Right atrium auricular region (tissue), 2 donors: ENCODE data around the gene PLCH1. TPM values are rescaled to one million over a fixed set of nuclear protein-coding genes. Genes with fewer than 3 reads are reported as not detected.
A peak's percentile ranks its signal among the peaks of the same experiment; 100 is the strongest.

Experiments used
- DNase-seq: peaks from one replicate; pipeline ENCODE4 v3.0.0-alpha.2; 2019; ENCODE audit warnings: low spot score
- H3K27ac ChIP-seq, 2 donors: fragments of 200-600 bp; sonication (generic); 1 replicate in 1 of 2; 2 replicates in 1 of 2; pipeline ENCODE4 v1.5.1; 2016 to 2019
- H3K27me3 ChIP-seq, 2 donors: fragments of 200-600 bp; sonication (generic); one replicate each; pipeline versions ENCODE4 v1.5.1 to v1.6.0; 2017 to 2019
- H3K36me3 ChIP-seq: fragments of 200-600 bp; sonication (generic); one replicate; pipeline ENCODE4 v1.5.1; 2016
- H3K4me1 ChIP-seq, 2 donors: fragments of 200-600 bp; sonication (generic); one replicate each; pipeline versions ENCODE4 v1.5.1 to v1.6.0; 2017 to 2019
- H3K4me3 ChIP-seq, 2 donors: fragments of 200-600 bp; sonication (generic); 1 replicate in 1 of 2; 2 replicates in 1 of 2; pipeline ENCODE4 v1.5.1; 2017 to 2019; ENCODE audit warnings: mild to moderate bottlenecking in 1 of 2, moderate library complexity in 1 of 2
- H3K9me3 ChIP-seq, 2 donors: fragments of 200-600 bp; sonication (generic); one replicate each; pipeline ENCODE4 v1.5.1; 2019
- total RNA-seq, 2 donors: library from RNA; depleted of rRNA; stranded (reverse); fragments of >200 nt; gene quantifications; one replicate each; pipeline ENCODE4 v1.1.0, GENCODE V29; 2016
- TF ChIP-seq, protein P1 (sequence below), 2 donors: fragments of 200-600 bp; sonication (generic); IDR thresholded peaks; one replicate each; pipeline ENCODE4 v1.5.1; 2019; ENCODE audit warnings: antibody characterized with exemption in 2 of 2

PLCH1 gene
- total RNA-seq, 2 donors from 2014 or later: 1.4 to 1.5 TPM

DNA sequence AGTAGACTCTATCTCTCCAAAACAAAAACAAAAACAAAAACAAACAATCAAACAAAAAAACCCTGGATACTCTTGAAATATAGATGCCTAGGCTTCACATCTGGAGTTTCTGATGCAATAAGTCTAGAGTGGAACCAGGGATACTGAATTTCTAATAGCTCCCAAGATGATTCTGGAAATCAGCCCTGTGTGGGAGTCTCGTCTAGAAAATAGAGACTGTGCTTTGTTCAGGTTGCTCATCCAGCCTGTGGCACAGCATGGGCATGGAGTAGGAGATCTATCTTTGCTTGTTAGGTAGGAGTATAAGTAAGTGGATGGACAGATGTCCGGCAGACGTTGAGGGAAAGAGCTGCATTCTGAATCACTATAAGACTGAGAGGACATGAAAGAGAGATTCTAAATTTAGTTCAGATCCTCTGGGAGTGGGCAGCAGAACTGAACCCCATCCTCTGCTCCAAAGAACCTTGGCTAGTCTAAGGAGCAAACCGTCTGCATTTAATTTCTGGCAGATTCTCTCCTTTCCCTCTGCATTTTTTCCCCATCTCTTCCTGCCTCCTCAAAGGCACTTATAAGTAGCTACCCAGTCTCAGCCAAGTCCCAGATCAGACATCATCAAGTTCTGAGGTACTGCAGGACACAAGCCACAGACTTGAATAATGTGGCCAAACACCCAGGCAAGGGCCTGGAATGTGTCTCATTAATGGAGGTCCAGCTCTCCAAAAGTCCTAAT is 358.8 kb downstream of the PLCH1 start:
- Histone ChIP-seq H3K27me3 (no peaks in the 10 kb centered on the region), H3K36me3 (no peaks in the 10 kb centered on the region), H3K4me1 (no peaks in the 10 kb centered on the region), H3K9me3 (no peaks in the 10 kb centered on the region), H3K4me3 (no peak overlapping the region), H3K27ac (peak overlapping the region in 1 of 2 donors; percentile 13)
- DNase-seq: no peak
- TF ChIP-seq, protein P1, sequence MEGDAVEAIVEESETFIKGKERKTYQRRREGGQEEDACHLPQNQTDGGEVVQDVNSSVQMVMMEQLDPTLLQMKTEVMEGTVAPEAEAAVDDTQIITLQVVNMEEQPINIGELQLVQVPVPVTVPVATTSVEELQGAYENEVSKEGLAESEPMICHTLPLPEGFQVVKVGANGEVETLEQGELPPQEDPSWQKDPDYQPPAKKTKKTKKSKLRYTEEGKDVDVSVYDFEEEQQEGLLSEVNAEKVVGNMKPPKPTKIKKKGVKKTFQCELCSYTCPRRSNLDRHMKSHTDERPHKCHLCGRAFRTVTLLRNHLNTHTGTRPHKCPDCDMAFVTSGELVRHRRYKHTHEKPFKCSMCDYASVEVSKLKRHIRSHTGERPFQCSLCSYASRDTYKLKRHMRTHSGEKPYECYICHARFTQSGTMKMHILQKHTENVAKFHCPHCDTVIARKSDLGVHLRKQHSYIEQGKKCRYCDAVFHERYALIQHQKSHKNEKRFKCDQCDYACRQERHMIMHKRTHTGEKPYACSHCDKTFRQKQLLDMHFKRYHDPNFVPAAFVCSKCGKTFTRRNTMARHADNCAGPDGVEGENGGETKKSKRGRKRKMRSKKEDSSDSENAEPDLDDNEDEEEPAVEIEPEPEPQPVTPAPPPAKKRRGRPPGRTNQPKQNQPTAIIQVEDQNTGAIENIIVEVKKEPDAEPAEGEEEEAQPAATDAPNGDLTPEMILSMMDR (IDR thresholded peaks at IDR 0.05): no peak

DNA sequence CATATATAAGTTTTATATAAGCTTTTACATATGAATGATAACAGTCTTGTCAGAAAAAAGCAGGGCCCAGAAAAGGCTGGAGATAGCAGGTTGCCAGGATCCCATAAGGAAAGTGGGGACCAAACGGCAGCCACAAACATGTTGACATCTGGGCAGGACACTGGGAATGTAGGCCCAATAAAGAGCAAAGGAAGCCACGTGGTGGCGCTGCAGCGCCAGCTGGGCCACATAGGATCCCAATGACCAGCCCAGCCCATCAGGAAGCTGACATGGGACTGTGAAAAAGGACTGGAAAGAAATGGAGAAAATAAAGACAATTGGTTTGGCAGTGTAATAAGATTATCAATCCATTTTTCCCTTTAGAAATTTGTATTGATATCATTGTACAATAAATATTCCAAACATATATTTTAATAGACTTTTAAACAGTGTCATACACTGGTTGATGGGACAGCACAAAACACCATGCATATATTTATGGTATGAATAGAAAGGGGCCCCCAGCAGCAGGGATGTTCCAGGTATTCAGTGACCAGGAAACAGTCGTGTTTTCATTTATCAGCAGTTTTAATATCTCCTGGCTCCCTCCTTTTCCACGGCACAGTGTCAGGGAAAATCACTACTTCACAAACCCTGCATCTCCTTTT is 362.4 kb downstream of the PLCH1 start:
- Histone ChIP-seq H3K4me3 (no peak overlapping the region), H3K27me3 (no peaks in the 10 kb centered on the region), H3K4me1 (no peaks in the 10 kb centered on the region), H3K9me3 (no peaks in the 10 kb centered on the region), H3K36me3 (no peaks in the 10 kb centered on the region), H3K27ac (no peak overlapping the region)
- peak; percentile 81 for DNase-seq
- TF ChIP-seq, protein P1 (IDR thresholded peaks at IDR 0.05): peak; percentile 37 to 70

DNA sequence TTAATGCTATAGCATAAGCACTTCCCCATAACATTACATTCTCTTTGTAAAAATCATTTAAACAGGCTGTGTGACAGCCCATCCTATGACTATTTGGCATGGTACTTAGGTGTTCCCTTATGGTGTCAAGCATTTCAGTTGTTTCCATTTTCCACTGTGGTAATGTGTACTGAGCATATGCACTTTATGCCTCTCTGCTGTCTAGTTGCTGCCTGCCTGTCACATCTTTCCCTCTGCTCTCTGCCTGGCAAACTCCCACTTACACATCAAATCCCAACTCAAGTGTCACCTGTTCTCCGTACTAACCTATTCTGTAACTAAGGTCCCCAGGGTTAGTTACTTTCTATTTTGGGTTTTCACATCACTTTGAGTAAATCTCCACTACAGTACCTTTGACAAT is 367.0 kb downstream of the PLCH1 start:
- Histone ChIP-seq H3K4me1 (peaks cover 0 to 1% of the 10 kb centered on the region in 2 donors), H3K36me3 (no peaks in the 10 kb centered on the region), H3K27ac (no peak overlapping the region), H3K9me3 (no peaks in the 10 kb centered on the region), H3K27me3 (no peaks in the 10 kb centered on the region), H3K4me3 (no peak overlapping the region)
- DNase-seq: no peak
- TF ChIP-seq, protein P1 (IDR thresholded peaks at IDR 0.05): no peak

DNA sequence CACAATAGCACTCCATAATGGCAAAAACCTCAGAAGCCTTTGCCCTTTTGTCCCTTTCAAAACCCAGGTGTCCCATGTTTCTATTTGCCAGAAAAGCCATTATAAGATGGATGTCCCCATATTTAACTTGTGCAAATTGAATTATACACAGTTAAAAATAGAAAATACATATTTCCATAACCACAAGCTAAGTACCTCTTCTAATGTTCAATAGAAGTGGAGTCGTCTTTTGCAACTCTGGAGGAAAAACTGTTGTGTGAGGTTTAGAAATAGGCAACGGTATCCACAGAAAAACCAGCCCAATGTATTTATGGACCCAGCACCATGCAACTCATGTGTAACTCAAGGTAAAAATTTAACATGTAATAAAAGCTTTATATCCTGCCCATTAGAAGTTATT is 367.8 kb downstream of the PLCH1 start:
- TF ChIP-seq, protein P1 (IDR thresholded peaks at IDR 0.05): no peak
- Histone ChIP-seq H3K36me3 (no peaks in the 10 kb centered on the region), H3K27ac (no peak overlapping the region), H3K4me3 (no peak overlapping the region), H3K4me1 (peaks cover 0 to 8% of the 10 kb centered on the region in 2 donors), H3K27me3 (no peaks in the 10 kb centered on the region), H3K9me3 (no peaks in the 10 kb centered on the region)
- DNase-seq: no peak

GRCh38 chr3:155372281-155372680 is 372.6 kb downstream of the PLCH1 start:
- no peaks in the 10 kb centered on the region for H3K36me3 ChIP-seq
- no peak for DNase-seq
- H3K4me1 ChIP-seq: peaks cover 0 to 30% of the 10 kb centered on the region in 2 donors

More at GRCh38 chr3:155372281-155372680, 372.6 kb downstream of the PLCH1 start:
- no peak overlapping the region for H3K4me3 ChIP-seq
- no peak overlapping the region for H3K27ac ChIP-seq
- no peaks in the 10 kb centered on the region for H3K27me3 ChIP-seq
- TF ChIP-seq, protein P1 (IDR thresholded peaks at IDR 0.05): no peak
- no peaks in the 10 kb centered on the region for H3K9me3 ChIP-seq
